ENCODE data around the gene GALNT7. TPM values are rescaled to one million over a fixed set of nuclear protein-coding genes. Genes with fewer than 3 reads are reported as not detected.

The GALNT7 gene
- total RNA-seq, 1 experiment from 2014 or later: 156 TPM

DNA sequence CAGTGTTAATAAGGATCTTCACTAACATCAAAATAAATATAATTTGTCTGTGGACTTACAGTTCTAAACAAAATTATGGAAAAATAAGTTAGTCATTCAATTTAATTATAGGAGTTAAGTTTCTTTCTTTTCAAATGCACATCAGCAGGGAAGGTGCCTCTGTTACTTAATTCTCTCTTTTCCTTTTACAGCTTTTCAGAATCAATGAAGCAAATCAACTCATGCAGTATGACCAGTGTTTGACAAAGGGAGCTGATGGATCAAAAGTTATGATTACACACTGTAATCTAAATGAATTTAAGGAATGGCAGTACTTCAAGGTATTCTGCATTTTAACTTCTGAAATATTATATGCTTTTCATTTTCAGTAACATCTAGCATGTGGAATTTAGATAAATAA lies 149.6 kb downstream of the GALNT7 start:
- peaks cover 41% of the 10 kb centered on the region for H3K36me3 ChIP-seq (ENCODE audit: control insufficient read depth, insufficient read depth, low read length)
- in situ Hi-C loops (cut with HindIII; ENCODE audit: low pct_unique_long_range_greater_than_20kb, low sequenced_read_pairs) (no loop called here), intact Hi-C loops (cut with micrococcal nuclease; ENCODE audit: unreplicated experiment) (no loop called here)
- no peak overlapping the region for H3K4me3 ChIP-seq (ENCODE audit: low read depth in 2 of 2, low read length in 2 of 2)
- no peaks in the 10 kb centered on the region for H3K27me3 ChIP-seq (ENCODE audit: control insufficient read depth, insufficient read depth, low read length)
- ATAC-seq (no peak), DNase-seq (ENCODE audit: low read depth, low spot score) (no peak)
- CTCF ChIA-PET: no interaction called here
- no peak overlapping the region for H3K27ac ChIP-seq (ENCODE audit: low read length)
- TF ChIP-seq, protein P1, sequence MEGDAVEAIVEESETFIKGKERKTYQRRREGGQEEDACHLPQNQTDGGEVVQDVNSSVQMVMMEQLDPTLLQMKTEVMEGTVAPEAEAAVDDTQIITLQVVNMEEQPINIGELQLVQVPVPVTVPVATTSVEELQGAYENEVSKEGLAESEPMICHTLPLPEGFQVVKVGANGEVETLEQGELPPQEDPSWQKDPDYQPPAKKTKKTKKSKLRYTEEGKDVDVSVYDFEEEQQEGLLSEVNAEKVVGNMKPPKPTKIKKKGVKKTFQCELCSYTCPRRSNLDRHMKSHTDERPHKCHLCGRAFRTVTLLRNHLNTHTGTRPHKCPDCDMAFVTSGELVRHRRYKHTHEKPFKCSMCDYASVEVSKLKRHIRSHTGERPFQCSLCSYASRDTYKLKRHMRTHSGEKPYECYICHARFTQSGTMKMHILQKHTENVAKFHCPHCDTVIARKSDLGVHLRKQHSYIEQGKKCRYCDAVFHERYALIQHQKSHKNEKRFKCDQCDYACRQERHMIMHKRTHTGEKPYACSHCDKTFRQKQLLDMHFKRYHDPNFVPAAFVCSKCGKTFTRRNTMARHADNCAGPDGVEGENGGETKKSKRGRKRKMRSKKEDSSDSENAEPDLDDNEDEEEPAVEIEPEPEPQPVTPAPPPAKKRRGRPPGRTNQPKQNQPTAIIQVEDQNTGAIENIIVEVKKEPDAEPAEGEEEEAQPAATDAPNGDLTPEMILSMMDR (IDR thresholded peaks at IDR 0.05): no peak
- TF ChIP-seq POLR2AphosphoS5 (IDR thresholded peaks at IDR 0.05; ENCODE audit: low read depth, low read length): no peak
- TF ChIP-seq SIN3A (IDR thresholded peaks at IDR 0.05; ENCODE audit: borderline replicate concordance, insufficient read depth, low read depth, low read length): no peak
- TF ChIP-seq, protein P2, sequence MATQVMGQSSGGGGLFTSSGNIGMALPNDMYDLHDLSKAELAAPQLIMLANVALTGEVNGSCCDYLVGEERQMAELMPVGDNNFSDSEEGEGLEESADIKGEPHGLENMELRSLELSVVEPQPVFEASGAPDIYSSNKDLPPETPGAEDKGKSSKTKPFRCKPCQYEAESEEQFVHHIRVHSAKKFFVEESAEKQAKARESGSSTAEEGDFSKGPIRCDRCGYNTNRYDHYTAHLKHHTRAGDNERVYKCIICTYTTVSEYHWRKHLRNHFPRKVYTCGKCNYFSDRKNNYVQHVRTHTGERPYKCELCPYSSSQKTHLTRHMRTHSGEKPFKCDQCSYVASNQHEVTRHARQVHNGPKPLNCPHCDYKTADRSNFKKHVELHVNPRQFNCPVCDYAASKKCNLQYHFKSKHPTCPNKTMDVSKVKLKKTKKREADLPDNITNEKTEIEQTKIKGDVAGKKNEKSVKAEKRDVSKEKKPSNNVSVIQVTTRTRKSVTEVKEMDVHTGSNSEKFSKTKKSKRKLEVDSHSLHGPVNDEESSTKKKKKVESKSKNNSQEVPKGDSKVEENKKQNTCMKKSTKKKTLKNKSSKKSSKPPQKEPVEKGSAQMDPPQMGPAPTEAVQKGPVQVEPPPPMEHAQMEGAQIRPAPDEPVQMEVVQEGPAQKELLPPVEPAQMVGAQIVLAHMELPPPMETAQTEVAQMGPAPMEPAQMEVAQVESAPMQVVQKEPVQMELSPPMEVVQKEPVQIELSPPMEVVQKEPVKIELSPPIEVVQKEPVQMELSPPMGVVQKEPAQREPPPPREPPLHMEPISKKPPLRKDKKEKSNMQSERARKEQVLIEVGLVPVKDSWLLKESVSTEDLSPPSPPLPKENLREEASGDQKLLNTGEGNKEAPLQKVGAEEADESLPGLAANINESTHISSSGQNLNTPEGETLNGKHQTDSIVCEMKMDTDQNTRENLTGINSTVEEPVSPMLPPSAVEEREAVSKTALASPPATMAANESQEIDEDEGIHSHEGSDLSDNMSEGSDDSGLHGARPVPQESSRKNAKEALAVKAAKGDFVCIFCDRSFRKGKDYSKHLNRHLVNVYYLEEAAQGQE (IDR thresholded peaks at IDR 0.05; ENCODE audit: insufficient read depth in 1 of 2, low read depth in 2 of 2, low read length in 1 of 2): no peak
- TF ChIP-seq TCF7L2 (IDR thresholded peaks at IDR 0.05; ENCODE audit: low read depth, low read length): no peak
- H3K4me1 ChIP-seq (ENCODE audit: control insufficient read depth, insufficient read depth, low read length): peaks cover 6% of the 10 kb centered on the region
- BruUV-seq (replicated peaks): no TSS peak
- no peaks in the 10 kb centered on the region for H3K9me3 ChIP-seq (ENCODE audit: control insufficient read depth, insufficient read depth, low read depth, low read length)
- POLR2A ChIA-PET: no interaction called here

DNA sequence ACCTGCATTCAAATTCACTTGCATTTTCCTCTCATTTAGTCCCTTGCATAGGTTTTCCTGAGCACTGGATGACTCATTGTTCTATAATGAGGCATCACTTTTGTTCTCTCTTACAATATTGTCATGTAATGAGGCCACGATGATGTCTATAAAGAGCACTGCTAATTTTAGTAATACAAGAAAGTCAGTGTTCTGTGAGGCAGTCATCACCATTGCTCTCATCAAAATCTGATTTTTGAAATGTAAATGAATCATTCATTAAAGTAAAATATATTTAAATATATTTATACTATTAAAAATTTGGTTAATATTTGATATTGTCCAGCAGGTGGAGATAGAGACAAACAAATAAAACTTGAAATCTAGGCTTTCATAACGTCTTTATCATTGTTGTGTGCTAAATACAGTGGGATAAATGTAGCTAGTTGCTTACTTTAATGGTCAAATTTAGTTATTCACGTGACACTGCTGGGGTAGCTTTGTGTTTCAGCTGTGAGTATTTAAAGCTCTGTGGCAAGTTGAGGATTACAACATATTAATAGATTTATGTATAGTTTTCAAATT lies 150.1 kb downstream of the GALNT7 start:
- peaks cover 43% of the 10 kb centered on the region for H3K36me3 ChIP-seq (ENCODE audit: control insufficient read depth, insufficient read depth, low read length)
- H3K4me3 ChIP-seq (ENCODE audit: low read depth in 2 of 2, low read length in 2 of 2): no peak overlapping the region
- peaks cover 6% of the 10 kb centered on the region for H3K4me1 ChIP-seq (ENCODE audit: control insufficient read depth, insufficient read depth, low read length)
- CTCF ChIA-PET: no interaction called here
- H3K9me3 ChIP-seq (ENCODE audit: control insufficient read depth, insufficient read depth, low read depth, low read length): no peaks in the 10 kb centered on the region
- POLR2A ChIA-PET: no interaction called here
- no peak overlapping the region for H3K27ac ChIP-seq (ENCODE audit: low read length)
- H3K27me3 ChIP-seq (ENCODE audit: control insufficient read depth, insufficient read depth, low read length): no peaks in the 10 kb centered on the region
- TF ChIP-seq POLR2AphosphoS5 (IDR thresholded peaks at IDR 0.05; ENCODE audit: low read depth, low read length) (no peak), TCF7L2 (IDR thresholded peaks at IDR 0.05; ENCODE audit: low read depth, low read length) (no peak), SIN3A (IDR thresholded peaks at IDR 0.05; ENCODE audit: borderline replicate concordance, insufficient read depth, low read depth, low read length) (no peak)
- TF ChIP-seq, protein P2 (IDR thresholded peaks at IDR 0.05; ENCODE audit: insufficient read depth in 1 of 2, low read depth in 2 of 2, low read length in 1 of 2): no peak
- TF ChIP-seq, protein P1 (IDR thresholded peaks at IDR 0.05): no peak; the same call in 1 of the 2 replicates
- in situ Hi-C loops (cut with HindIII; ENCODE audit: low pct_unique_long_range_greater_than_20kb, low sequenced_read_pairs) (no loop called here), intact Hi-C loops (cut with micrococcal nuclease; ENCODE audit: unreplicated experiment) (no loop called here)
- BruUV-seq (replicated peaks): no TSS peak
- no peak for ATAC-seq
- no peak for DNase-seq (ENCODE audit: low read depth, low spot score)
